Neural crest cell (in vitro differentiated cells): ENCODE results near the gene SAFB. TPM values are rescaled to one million over a fixed set of nuclear protein-coding genes. Genes with fewer than 3 reads are reported as not detected.
"Not testable (repeated sequence)": the region's sequence is repeated elsewhere in the genome, so short reads cannot be mapped to it uniquely, and the experiment has no call there.

Source experiments
- DNase-seq: peaks from one replicate; pipeline ENCODE4 v3.0.0; 2021; ENCODE audit warnings: low read depth, mixed read lengths, low spot score
- H3K27ac Mint-ChIP-seq: one replicate; pipeline ENCODE4 v1.8.0; 2021; ENCODE audit warnings: mild to moderate bottlenecking, mixed read lengths; ENCODE audit not compliant: unreplicated experiment
- H3K27me3 Mint-ChIP-seq: 2 replicates; pipeline ENCODE4 v1.8.0; 2021; ENCODE audit warnings: low read depth, mild to moderate bottlenecking, mixed read lengths
- H3K36me3 Mint-ChIP-seq: 2 replicates; pipeline ENCODE4 v1.8.0; 2021; ENCODE audit warnings: low read depth, mild to moderate bottlenecking, mixed read lengths
- H3K4me1 Mint-ChIP-seq: 2 replicates; pipeline ENCODE4 v1.8.0; 2021; ENCODE audit warnings: mixed read lengths
- H3K4me3 Mint-ChIP-seq: one replicate; pipeline ENCODE4 v1.8.0; 2021; ENCODE audit warnings: mild to moderate bottlenecking, mixed read lengths
- H3K9me3 Mint-ChIP-seq: 2 replicates; pipeline ENCODE4 v1.8.0; 2021; ENCODE audit warnings: mixed read lengths
- CTCF ChIP-seq: fragments of 200-600 bp; sonication (generic); conservative IDR thresholded peaks from 2 replicates; pipeline ENCODE4 v1.5.0; 2021; ENCODE audit warnings: antibody characterized with exemption, mild to moderate bottlenecking
- total RNA-seq: library from RNA; stranded (reverse); gene quantifications from 2 replicates; pipeline ENCODE4 v1.2.1, GENCODE V29; 2021

Gene SAFB
- total RNA-seq, 1 donor from 2014 or later, result 176 TPM

DNA sequence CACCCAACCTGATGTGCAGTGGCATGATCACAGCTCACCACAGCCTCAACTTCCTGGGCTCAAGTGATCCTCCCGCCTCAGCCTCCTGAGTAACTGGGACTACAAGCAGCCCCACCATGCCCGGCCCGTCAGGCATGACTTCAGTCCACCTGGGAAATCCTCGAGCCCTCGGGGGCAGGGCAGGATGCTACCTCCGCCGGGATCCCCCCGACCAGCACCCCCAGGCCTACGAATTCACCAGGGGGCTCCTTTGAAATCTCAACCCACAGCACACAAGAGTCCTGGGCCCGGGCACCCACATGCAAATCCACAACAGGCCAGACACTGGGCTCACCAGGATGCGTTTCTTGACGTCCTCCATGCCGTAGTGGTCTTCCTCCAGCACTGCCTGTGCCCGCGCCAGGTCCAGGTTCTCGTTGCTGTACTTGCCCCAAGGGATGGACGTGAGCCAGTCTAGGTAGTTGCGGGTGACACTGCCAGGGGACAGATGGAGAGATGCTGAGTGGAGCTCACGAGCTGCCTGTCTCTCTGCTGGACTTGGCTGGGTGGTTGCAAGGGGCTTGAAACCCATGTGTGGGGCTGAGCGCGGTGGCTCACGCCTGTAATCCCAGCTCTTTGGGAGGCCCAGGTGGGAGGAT lies 77.7 kb downstream of the SAFB start:
- Mint-ChIP-seq H3K4me3 (no peak overlapping the region), H3K27ac (no peak overlapping the region), H3K27me3 (peaks cover 8% of the 10 kb centered on the region), H3K36me3 (peaks cover 15% of the 10 kb centered on the region), H3K9me3 (no peaks in the 10 kb centered on the region), H3K4me1 (no peaks in the 10 kb centered on the region)
- TF ChIP-seq CTCF, result no peak
- DNase-seq, result no peak

DNA sequence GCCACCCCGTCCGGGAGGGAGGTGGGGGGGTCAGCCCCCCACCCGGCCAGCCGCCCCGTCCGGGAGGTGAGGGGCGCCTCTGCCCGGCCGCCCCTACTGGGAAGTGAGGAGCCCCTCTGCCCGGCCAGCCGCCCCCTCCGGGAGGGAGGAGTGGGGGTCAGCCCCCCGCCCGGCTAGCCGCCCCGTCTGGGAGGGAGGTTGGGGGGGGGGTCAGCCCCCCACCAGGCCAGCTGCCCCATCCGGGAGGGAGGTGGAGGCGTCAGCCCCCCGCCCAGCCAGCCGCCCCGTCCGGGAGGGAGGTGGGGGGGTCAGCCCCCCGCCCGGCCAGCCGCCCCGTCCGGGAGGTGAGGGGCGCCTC lies 79.1 kb downstream of the SAFB start:
- H3K4me1 Mint-ChIP-seq, H3K27me3 Mint-ChIP-seq, H3K27ac Mint-ChIP-seq, H3K9me3 Mint-ChIP-seq, H3K4me3 Mint-ChIP-seq, DNase-seq: not testable (repeated sequence)
- H3K36me3 Mint-ChIP-seq, result peaks cover 15% of the 10 kb centered on the region

DNA sequence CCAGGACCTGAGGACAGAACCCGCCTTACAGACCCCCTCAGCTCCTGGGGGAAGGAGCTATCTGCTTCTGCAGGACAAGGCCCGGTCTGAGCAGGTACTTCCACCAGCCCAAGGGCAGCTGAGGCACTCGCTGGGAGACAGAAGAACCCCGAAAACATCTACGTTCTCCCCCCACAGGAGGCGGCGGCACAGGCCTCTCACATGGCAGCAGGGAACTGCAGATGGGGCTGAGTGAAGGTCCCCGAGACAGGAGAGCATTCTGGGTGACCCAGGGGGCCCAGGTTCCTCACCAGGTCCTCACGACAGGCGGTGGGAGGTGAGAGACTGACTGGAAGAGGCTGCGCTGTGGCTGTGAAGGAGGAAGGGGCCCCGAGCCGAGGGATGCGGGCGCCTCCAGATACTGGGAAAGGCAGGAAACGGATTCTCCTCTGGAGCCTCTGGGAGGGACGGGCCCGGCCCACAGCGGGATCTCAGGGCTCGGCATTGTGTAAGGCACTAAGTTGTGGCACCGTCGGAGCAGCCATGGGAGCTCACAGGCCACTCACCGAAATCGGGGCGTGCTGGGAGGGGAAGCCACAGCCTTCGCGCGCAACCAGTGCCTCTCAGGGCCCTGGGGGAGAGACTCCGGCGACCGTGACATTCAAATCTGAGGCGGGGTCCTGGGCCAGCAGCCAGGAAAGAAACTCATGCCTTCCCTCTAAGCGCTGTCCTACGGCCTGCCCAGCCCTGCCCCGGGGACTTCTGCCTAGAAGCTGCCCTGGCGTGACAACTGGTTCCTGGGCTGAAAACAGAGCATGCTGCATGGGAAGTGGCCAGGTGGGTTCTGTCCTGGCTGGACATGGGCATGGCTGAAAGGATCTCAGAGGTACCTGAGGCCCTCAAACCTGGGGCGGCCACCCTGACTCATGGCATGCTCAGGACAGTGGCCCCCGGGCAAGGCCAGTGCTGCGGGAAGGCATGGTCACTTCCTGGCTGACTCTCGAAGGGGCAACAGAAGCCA lies 81.2 kb downstream of the SAFB start:
- Mint-ChIP-seq H3K4me3 (no peak overlapping the region), H3K27me3 (no peaks in the 10 kb centered on the region), H3K27ac (no peak overlapping the region), H3K4me1 (no peaks in the 10 kb centered on the region), H3K9me3 (no peaks in the 10 kb centered on the region), H3K36me3 (peaks cover 15% of the 10 kb centered on the region)
- no peak for TF ChIP-seq CTCF
- no peak for DNase-seq

- H3K27ac Mint-ChIP-seq, result no peak overlapping the region
- no peaks in the 10 kb centered on the region for H3K9me3 Mint-ChIP-seq
- H3K4me3 Mint-ChIP-seq, result no peak overlapping the region
- TF ChIP-seq CTCF, result no peak
- H3K27me3 Mint-ChIP-seq, result no peaks in the 10 kb centered on the region
- no peaks in the 10 kb centered on the region for H3K4me1 Mint-ChIP-seq
- no peak for DNase-seq
- peaks cover 13% of the 10 kb centered on the region for H3K36me3 Mint-ChIP-seq
Measured at GRCh38 chr19:5705552-5705951, 82.7 kb downstream of the SAFB start.

- H3K4me3 Mint-ChIP-seq, result no peak overlapping the region
- no peak for DNase-seq
- H3K27me3 Mint-ChIP-seq, result no peaks in the 10 kb centered on the region
- H3K4me1 Mint-ChIP-seq, result no peaks in the 10 kb centered on the region
- peaks cover 6% of the 10 kb centered on the region for H3K36me3 Mint-ChIP-seq
- H3K27ac Mint-ChIP-seq, result no peak overlapping the region
- no peaks in the 10 kb centered on the region for H3K9me3 Mint-ChIP-seq
- no peak for TF ChIP-seq CTCF
Measured at GRCh38 chr19:5706876-5707573, 84.1 kb downstream of the SAFB start.
